Measurements from ENCODE around the gene POU6F2. TPM values are rescaled to one million over a fixed set of nuclear protein-coding genes. Genes with fewer than 3 reads are reported as not detected.

POU6F2 gene
- total and polyA plus RNA-seq, 2 experiments from 2014 or later = 7.2 to 7.3 TPM

DNA sequence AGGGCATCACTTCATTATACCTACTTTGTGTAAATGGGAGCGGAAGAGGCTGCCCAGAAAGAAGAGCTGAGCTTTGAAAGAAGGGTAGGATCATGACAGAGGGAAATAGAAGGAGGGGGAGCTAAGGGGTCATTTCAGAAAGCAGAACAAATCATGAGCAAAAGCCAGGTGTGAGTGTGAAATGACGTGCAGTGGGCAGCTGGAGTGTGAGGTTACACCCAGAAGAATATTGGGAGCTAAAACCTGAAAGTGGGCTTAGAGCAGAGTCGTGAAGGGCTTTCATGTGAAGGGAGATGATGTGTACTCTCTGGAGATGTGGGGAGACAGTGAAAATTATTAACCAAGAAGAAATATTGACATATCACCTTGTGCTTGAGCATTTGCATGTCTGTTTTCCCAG lies 343.5 kb downstream of the POU6F2 start (continued):
- TF ChIP-seq, protein P1, sequence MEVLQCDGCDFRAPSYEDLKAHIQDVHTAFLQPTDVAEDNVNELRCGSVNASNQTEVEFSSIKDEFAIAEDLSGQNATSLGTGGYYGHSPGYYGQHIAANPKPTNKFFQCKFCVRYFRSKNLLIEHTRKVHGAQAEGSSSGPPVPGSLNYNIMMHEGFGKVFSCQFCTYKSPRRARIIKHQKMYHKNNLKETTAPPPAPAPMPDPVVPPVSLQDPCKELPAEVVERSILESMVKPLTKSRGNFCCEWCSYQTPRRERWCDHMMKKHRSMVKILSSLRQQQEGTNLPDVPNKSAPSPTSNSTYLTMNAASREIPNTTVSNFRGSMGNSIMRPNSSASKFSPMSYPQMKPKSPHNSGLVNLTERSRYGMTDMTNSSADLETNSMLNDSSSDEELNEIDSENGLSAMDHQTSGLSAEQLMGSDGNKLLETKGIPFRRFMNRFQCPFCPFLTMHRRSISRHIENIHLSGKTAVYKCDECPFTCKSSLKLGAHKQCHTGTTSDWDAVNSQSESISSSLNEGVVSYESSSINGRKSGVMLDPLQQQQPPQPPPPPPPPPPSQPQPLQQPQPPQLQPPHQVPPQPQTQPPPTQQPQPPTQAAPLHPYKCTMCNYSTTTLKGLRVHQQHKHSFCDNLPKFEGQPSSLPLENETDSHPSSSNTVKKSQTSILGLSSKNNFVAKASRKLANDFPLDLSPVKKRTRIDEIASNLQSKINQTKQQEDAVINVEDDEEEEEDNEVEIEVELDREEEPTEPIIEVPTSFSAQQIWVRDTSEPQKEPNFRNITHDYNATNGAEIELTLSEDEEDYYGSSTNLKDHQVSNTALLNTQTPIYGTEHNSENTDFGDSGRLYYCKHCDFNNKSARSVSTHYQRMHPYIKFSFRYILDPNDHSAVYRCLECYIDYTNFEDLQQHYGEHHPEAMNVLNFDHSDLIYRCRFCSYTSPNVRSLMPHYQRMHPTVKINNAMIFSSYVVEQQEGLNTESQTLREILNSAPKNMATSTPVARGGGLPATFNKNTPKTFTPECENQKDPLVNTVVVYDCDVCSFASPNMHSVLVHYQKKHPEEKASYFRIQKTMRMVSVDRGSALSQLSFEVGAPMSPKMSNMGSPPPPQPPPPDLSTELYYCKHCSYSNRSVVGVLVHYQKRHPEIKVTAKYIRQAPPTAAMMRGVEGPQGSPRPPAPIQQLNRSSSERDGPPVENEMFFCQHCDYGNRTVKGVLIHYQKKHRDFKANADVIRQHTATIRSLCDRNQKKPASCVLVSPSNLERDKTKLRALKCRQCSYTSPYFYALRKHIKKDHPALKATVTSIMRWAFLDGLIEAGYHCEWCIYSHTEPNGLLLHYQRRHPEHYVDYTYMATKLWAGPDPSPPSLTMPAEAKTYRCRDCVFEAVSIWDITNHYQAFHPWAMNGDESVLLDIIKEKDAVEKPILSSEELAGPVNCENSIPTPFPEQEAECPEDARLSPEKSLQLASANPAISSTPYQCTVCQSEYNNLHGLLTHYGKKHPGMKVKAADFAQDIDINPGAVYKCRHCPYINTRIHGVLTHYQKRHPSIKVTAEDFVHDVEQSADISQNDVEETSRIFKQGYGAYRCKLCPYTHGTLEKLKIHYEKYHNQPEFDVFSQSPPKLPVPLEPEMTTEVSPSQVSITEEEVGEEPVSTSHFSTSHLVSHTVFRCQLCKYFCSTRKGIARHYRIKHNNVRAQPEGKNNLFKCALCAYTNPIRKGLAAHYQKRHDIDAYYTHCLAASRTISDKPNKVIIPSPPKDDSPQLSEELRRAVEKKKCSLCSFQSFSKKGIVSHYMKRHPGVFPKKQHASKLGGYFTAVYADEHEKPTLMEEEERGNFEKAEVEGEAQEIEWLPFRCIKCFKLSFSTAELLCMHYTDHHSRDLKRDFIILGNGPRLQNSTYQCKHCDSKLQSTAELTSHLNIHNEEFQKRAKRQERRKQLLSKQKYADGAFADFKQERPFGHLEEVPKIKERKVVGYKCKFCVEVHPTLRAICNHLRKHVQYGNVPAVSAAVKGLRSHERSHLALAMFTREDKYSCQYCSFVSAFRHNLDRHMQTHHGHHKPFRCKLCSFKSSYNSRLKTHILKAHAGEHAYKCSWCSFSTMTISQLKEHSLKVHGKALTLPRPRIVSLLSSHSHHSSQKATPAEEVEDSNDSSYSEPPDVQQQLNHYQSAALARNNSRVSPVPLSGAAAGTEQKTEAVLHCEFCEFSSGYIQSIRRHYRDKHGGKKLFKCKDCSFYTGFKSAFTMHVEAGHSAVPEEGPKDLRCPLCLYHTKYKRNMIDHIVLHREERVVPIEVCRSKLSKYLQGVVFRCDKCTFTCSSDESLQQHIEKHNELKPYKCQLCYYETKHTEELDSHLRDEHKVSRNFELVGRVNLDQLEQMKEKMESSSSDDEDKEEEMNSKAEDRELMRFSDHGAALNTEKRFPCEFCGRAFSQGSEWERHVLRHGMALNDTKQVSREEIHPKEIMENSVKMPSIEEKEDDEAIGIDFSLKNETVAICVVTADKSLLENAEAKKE (CRISPR knock-in tag; IDR thresholded peaks at IDR 0.05) = no peak
- TF ChIP-seq EZH2phosphoT487 (IDR thresholded peaks at IDR 0.05; ENCODE audit: unreplicated experiment) (no peak), CREB1 (CRISPR knock-in tag; IDR thresholded peaks at IDR 0.05; ENCODE audit: low read depth) (no peak), EZH2 (IDR thresholded peaks at IDR 0.05; ENCODE audit: low read depth, unreplicated experiment) (no peak), JUNB (IDR thresholded peaks at IDR 0.05; ENCODE audit: unreplicated experiment) (no peak)
- TF ChIP-seq, protein P2, sequence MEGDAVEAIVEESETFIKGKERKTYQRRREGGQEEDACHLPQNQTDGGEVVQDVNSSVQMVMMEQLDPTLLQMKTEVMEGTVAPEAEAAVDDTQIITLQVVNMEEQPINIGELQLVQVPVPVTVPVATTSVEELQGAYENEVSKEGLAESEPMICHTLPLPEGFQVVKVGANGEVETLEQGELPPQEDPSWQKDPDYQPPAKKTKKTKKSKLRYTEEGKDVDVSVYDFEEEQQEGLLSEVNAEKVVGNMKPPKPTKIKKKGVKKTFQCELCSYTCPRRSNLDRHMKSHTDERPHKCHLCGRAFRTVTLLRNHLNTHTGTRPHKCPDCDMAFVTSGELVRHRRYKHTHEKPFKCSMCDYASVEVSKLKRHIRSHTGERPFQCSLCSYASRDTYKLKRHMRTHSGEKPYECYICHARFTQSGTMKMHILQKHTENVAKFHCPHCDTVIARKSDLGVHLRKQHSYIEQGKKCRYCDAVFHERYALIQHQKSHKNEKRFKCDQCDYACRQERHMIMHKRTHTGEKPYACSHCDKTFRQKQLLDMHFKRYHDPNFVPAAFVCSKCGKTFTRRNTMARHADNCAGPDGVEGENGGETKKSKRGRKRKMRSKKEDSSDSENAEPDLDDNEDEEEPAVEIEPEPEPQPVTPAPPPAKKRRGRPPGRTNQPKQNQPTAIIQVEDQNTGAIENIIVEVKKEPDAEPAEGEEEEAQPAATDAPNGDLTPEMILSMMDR (conservative IDR thresholded peaks at IDR 0.05; ENCODE audit: low read depth in 2 of 2) = no peak

DNA sequence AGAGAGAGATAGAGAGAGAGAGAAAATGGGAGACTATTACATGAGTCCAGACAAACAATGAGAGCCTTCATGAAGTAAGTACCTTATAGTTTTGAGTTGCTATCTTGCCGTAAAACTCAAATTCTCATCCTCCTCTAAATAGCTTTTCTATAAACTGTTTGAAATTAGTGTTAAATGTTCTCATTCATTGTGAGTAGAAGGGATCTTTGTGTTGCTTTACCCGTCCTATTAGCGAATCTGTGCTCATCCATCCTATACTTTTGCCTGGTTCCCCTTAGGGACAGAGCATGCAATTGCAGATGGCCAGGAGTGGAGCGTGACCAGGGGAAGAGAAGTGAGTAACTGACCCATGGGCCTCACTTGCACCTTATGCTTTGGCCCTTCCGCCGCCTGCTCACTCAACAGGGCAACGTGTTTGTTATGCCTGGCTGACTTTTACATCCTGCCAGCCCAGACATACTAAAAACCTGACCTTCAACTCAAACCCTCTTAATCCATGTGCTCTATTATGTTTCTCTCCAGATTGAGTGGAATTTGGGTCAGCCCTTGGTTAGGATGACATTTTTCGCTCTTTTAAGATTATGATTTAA lies 344.3 kb downstream of the POU6F2 start:
- Mint-ChIP-seq H3K36me3 (ENCODE audit: low read depth) (peaks cover 12% of the 10 kb centered on the region), H3K4me1 (peaks cover 15% of the 10 kb centered on the region)
- ATAC-seq = no peak
- TF ChIP-seq NANOG (IDR thresholded peaks at IDR 0.05; ENCODE audit: borderline replicate concordance) = no peak
- no peak for TF ChIP-seq EZH2 (IDR thresholded peaks at IDR 0.05; ENCODE audit: low read depth, unreplicated experiment)
- TF ChIP-seq, protein P2 (conservative IDR thresholded peaks at IDR 0.05; ENCODE audit: low read depth in 2 of 2) = no peak
- TF ChIP-seq, protein P3, sequence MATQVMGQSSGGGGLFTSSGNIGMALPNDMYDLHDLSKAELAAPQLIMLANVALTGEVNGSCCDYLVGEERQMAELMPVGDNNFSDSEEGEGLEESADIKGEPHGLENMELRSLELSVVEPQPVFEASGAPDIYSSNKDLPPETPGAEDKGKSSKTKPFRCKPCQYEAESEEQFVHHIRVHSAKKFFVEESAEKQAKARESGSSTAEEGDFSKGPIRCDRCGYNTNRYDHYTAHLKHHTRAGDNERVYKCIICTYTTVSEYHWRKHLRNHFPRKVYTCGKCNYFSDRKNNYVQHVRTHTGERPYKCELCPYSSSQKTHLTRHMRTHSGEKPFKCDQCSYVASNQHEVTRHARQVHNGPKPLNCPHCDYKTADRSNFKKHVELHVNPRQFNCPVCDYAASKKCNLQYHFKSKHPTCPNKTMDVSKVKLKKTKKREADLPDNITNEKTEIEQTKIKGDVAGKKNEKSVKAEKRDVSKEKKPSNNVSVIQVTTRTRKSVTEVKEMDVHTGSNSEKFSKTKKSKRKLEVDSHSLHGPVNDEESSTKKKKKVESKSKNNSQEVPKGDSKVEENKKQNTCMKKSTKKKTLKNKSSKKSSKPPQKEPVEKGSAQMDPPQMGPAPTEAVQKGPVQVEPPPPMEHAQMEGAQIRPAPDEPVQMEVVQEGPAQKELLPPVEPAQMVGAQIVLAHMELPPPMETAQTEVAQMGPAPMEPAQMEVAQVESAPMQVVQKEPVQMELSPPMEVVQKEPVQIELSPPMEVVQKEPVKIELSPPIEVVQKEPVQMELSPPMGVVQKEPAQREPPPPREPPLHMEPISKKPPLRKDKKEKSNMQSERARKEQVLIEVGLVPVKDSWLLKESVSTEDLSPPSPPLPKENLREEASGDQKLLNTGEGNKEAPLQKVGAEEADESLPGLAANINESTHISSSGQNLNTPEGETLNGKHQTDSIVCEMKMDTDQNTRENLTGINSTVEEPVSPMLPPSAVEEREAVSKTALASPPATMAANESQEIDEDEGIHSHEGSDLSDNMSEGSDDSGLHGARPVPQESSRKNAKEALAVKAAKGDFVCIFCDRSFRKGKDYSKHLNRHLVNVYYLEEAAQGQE (IDR thresholded peaks at IDR 0.05; ENCODE audit: unreplicated experiment) = no peak

More for the DNA sequence above, 344.3 kb downstream of the POU6F2 start:
- DNase-seq (ENCODE audit: low spot score) = no peak
- Mint-ChIP-seq H3K9me3 (peaks cover 14% of the 10 kb centered on the region), H3K27me3 (ENCODE audit: insufficient read depth, low read depth, poor library complexity) (no peaks in the 10 kb centered on the region), H3K4me3 (no peak overlapping the region), H3K27ac (no peak overlapping the region)
- Histone ChIP-seq H3K9me2 (ENCODE audit: insufficient read depth) (peaks cover 3% of the 10 kb centered on the region; the same call in 1 of the 2 replicates), H2AFZ (no peak overlapping the region), H3K27ac (ENCODE audit: low read depth) (no peak overlapping the region), H3F3A (replicated peaks; ENCODE audit: low read depth) (no peaks in the 10 kb centered on the region), H3K4me2 (no peak overlapping the region), H3K27me3 (ENCODE audit: insufficient read depth) (no peaks in the 10 kb centered on the region), H3K79me2 (replicated peaks; ENCODE audit: insufficient read depth) (no peaks in the 10 kb centered on the region), H3K4me3 (no peak overlapping the region), H3K36me3 (ENCODE audit: insufficient read depth) (no peaks in the 10 kb centered on the region), H4K20me1 (replicated peaks; ENCODE audit: insufficient read depth) (no peaks in the 10 kb centered on the region), H3K4me1 (ENCODE audit: insufficient read depth) (peaks cover 23% of the 10 kb centered on the region)

Measured in GM23338 (cell line).